GM21786 (cell line): Measurements from ENCODE around the gene HIP1.
"Not testable (repeated sequence)": the region's sequence is repeated elsewhere in the genome, so short reads cannot be mapped to it uniquely, and the experiment has no call there.

ENCODE experiments used
- ATAC-seq: cut with Tn5 transposase; IDR thresholded peaks from one replicate; pipeline ENCODE4 v1.9.1; 2021; ENCODE audit not compliant: unreplicated experiment

Gene HIP1

GRCh38 chr7:75579899-75580298 is 158.8 kb downstream of the HIP1 start:
- ATAC-seq: no peak

- no peak for ATAC-seq
Observed at GRCh38 chr7:75578081-75578480, 160.7 kb downstream of the HIP1 start.

- no peak for ATAC-seq
Observed at GRCh38 chr7:75575488-75576121, 163.1 kb downstream of the HIP1 start.

GRCh38 chr7:75573477-75574019 is 165.2 kb downstream of the HIP1 start:
- no peak for ATAC-seq

- no peak for ATAC-seq
Observed at GRCh38 chr7:75572814-75573213, 165.9 kb downstream of the HIP1 start.

GRCh38 chr7:75572396-75572795 is 166.3 kb downstream of the HIP1 start:
- ATAC-seq: no peak

GRCh38 chr7:75571209-75571608 is 167.5 kb downstream of the HIP1 start:
- no peak for ATAC-seq

GRCh38 chr7:75569629-75570282 is 169.0 kb downstream of the HIP1 start:
- not testable (repeated sequence) for ATAC-seq

- no peak for ATAC-seq
Observed at GRCh38 chr7:75567948-75568595, 170.7 kb downstream of the HIP1 start.

- ATAC-seq: no peak
Observed at GRCh38 chr7:75565132-75565837, 173.5 kb downstream of the HIP1 start.

GRCh38 chr7:75563171-75563570 is 175.6 kb downstream of the HIP1 start:
- no peak for ATAC-seq

GRCh38 chr7:75559976-75560365 is 178.8 kb downstream of the HIP1 start:
- no peak for ATAC-seq

- ATAC-seq: no peak
Observed at GRCh38 chr7:75559355-75559975, 179.3 kb downstream of the HIP1 start.

- ATAC-seq: not testable (repeated sequence)
Observed at GRCh38 chr7:75556835-75557234, 181.9 kb downstream of the HIP1 start.

- no peak for ATAC-seq
Observed at GRCh38 chr7:75555736-75556135, 183.0 kb downstream of the HIP1 start.

GRCh38 chr7:75546237-75547015 is 192.3 kb downstream of the HIP1 start:
- no peak for ATAC-seq

GRCh38 chr7:75537731-75538130 is 201.0 kb downstream of the HIP1 start:
- no peak for ATAC-seq

GRCh38 chr7:75536940-75537538 is 201.7 kb downstream of the HIP1 start:
- no peak for ATAC-seq

- no peak for ATAC-seq
Observed at GRCh38 chr7:75536491-75536890, 202.2 kb downstream of the HIP1 start.
